DND-41 (cell line): ENCODE results near the gene COL6A3.

Source experiments
- EZH2 ChIP-seq: IDR thresholded peaks from 3 replicates; pipeline ENCODE4 v1.6.1; 2012; ENCODE audit warnings: borderline replicate concordance, low read depth, mild to moderate bottlenecking, moderate library complexity, low read length, inconsistent platforms; ENCODE audit not compliant: severe bottlenecking
- TF ChIP-seq, protein P1 (sequence below): IDR thresholded peaks from 2 replicates; pipeline ENCODE4 v1.5.1; 2012; ENCODE audit warnings: borderline replicate concordance, low read length, moderate library complexity, mild to moderate bottlenecking; ENCODE audit not compliant: poor library complexity, severe bottlenecking; ENCODE audit errors: extremely low read depth

DNA sequence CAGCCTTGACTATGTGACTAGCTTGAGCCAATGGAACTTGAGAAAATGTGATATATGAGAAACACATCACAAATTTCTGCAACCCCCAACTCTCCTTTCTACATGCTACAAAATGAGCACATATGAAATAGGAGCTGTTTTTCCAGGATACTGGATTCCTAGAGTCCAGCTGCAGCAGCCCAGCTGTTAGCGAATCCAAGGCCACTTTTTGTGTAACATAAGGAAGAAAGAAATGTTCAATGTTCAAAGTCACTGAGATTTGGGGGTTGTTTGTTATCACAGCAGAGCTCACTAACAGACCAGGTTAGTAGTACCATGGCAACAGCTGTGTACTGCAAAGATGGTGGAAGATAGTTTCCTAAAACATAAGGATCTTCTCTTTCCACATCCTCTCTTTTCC, 12.6 kb upstream of the COL6A3 start:
- TF ChIP-seq, protein P1, sequence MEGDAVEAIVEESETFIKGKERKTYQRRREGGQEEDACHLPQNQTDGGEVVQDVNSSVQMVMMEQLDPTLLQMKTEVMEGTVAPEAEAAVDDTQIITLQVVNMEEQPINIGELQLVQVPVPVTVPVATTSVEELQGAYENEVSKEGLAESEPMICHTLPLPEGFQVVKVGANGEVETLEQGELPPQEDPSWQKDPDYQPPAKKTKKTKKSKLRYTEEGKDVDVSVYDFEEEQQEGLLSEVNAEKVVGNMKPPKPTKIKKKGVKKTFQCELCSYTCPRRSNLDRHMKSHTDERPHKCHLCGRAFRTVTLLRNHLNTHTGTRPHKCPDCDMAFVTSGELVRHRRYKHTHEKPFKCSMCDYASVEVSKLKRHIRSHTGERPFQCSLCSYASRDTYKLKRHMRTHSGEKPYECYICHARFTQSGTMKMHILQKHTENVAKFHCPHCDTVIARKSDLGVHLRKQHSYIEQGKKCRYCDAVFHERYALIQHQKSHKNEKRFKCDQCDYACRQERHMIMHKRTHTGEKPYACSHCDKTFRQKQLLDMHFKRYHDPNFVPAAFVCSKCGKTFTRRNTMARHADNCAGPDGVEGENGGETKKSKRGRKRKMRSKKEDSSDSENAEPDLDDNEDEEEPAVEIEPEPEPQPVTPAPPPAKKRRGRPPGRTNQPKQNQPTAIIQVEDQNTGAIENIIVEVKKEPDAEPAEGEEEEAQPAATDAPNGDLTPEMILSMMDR, result no peak
- TF ChIP-seq EZH2, result no peak
